Embryonic facial prominence (tissue), 1 donor: Measurements from ENCODE around the gene TFCP2.
"Not testable (repeated sequence)": the region's sequence is repeated elsewhere in the genome, so short reads cannot be mapped to it uniquely, and the experiment has no call there.

Source experiments
- DNase-seq: peaks from one replicate; pipeline ENCODE4 v3.0.0-alpha.2; 2016; ENCODE audit errors: extremely low spot score

Gene TFCP2

GRCh38 chr12:51172515-51173431 lies at the start of gene TFCP2:
TSS of gene TFCP2 (minus strand) at chr12:51173135. CDS start at chr12:51172422, 713 bp downstream.
- DNase-seq = peak; percentile 94

- no peak for DNase-seq
These were observed 49.5 kb upstream of the TFCP2 start for GRCh38 chr12:51222461-51222860.

- DNase-seq = not testable (repeated sequence)
These were observed 46.9 kb upstream of the TFCP2 start for GRCh38 chr12:51219857-51220256.

- no peak for DNase-seq
These were observed 46.4 kb upstream of the TFCP2 start for GRCh38 chr12:51219322-51219721.

GRCh38 chr12:51218607-51219161 lies 45.7 kb upstream of the TFCP2 start:
- DNase-seq = no peak

GRCh38 chr12:51217968-51218606 lies 45.2 kb upstream of the TFCP2 start, which contains the start of gene POU6F1:
TSS of gene POU6F1 (minus strand) at chr12:51218062. CDS start at chr12:51206836, 11,226 bp downstream.
- DNase-seq = peak; percentile 71

GRCh38 chr12:51217133-51217967 lies 44.4 kb upstream of the TFCP2 start:
- no peak for DNase-seq

GRCh38 chr12:51216642-51217041 lies 43.7 kb upstream of the TFCP2 start:
- DNase-seq = no peak

GRCh38 chr12:51214895-51215294 lies 42.0 kb upstream of the TFCP2 start:
- DNase-seq = no peak

GRCh38 chr12:51210690-51211395 lies 37.9 kb upstream of the TFCP2 start:
- DNase-seq = no peak

GRCh38 chr12:51209259-51209658 lies 36.3 kb upstream of the TFCP2 start:
- no peak for DNase-seq

GRCh38 chr12:51208016-51208660 lies 35.2 kb upstream of the TFCP2 start:
- no peak for DNase-seq

GRCh38 chr12:51205350-51205749 lies 32.4 kb upstream of the TFCP2 start:
- no peak for DNase-seq

- no peak for DNase-seq
These were observed 29.8 kb upstream of the TFCP2 start for GRCh38 chr12:51202718-51203117.

- DNase-seq = no peak
These were observed 27.9 kb upstream of the TFCP2 start for GRCh38 chr12:51200806-51201205.

GRCh38 chr12:51200156-51200555 lies 27.2 kb upstream of the TFCP2 start:
- no peak for DNase-seq

GRCh38 chr12:51199366-51199945 lies 26.5 kb upstream of the TFCP2 start:
- DNase-seq = no peak

GRCh38 chr12:51198568-51199365 lies 25.8 kb upstream of the TFCP2 start:
- DNase-seq = no peak
